Stimulated activated CD4-positive, alpha-beta T cell treated with anti-CD3 and anti-CD28 coated beads, TNF-alpha, amount 100 ng/mL, for 48 hours (primary cell): ENCODE results near the gene TBKBP1.

Experiments used
- DNase-seq, 3 donors: peaks; one replicate each; pipeline ENCODE4 v3.0.0-alpha.2; 2020; ENCODE audit warnings: low read depth in 3 of 3

Gene TBKBP1

DNA sequence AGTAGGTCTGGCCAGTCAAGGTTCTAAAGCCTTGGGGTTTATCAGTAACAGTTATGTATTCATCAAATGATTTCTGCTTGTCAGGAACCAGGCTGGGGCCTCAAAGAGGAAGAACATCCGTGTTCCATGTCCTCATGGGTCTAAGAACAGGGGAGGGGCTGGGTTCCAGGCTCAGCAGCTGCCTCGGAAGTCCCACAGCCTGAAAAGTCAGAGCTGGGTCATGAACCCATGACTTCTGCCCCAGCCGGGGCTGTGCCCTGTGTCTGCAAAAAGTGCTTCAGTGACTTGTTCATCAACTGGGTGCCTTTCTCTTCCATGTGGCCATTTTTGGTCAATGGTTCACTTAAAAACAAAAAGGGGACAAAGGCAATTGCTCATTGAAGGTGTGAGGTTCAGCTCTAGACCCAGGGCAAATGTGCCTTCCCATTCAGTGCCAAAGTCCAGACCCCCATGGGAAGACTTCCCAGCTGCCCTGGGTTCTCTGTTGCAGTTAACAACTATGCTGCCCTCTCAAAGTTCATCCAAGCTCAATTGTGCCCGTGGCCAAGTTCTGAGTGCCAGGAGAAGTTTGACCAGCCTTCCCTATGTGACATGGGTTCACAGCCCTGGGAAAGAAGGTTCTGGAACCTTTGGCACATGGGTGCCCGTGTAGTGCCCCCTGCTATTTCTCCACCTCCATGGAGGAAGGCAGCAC lies 18.5 kb downstream of the TBKBP1 start:
- DNase-seq = no peak

DNA sequence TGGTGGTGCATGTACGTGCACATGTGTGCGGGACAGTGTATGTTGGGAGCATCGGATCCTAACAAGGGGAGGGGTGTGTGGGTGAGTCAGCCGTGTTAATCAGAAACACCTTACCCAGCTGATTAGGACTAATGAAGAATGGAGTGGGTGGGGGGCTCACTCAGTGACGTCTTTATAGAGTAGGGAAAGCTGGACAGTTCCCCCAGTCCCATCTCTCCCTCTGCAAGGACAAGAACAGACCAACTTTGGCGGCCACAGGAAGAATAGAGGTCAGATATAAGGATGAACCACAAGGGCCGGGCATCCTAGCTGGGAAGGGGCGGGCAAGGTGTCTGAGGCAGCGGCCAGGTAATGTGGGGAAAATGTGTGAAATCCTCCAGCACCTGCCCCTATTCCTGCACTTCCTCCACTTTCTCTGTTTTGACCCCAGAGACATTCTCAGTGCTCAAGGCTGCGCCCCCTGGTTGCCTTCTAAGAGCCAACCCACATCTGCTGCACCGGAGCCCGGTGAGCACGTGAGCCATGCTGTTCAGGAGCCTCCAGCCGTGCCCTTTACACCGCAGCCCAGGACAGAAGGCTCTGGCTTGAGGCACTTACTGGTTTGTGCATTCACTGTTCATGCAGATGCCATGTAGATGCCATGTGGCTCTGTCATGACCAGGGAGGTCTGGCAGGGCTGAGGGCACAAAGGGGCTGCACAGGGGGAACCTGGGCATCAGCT lies 20.2 kb downstream of the TBKBP1 start:
- DNase-seq = no peak

DNA sequence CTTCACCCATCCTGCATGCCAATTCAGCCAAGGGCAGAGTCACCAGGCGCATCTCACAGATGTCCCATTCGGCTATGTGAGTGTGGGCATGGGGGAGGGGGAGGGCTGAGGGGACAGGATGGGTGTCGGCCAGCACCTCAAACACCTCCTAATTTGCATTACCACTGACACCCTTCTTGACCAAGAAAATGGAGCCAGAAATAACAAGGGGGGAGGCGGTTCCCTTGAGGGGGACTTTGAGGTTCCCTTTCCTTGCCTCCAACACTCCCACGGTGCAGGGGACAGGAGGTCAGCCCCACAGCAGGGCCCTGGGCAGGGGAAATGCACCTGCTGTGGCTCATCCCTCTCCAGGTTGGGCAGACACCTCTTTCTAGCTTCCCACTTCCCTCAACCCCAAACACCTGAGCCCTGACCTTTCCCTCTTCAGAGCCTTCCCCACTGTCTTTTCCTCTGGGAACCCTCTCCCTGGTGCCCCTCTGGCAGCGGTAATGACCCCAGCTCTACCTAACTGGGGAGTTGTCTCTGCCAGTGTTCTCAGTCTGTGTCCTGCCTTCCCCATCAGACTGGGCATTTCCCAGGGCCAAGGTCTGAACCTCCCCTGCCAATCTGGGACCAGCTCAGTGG lies 20.9 kb downstream of the TBKBP1 start:
- DNase-seq = no peak

DNA sequence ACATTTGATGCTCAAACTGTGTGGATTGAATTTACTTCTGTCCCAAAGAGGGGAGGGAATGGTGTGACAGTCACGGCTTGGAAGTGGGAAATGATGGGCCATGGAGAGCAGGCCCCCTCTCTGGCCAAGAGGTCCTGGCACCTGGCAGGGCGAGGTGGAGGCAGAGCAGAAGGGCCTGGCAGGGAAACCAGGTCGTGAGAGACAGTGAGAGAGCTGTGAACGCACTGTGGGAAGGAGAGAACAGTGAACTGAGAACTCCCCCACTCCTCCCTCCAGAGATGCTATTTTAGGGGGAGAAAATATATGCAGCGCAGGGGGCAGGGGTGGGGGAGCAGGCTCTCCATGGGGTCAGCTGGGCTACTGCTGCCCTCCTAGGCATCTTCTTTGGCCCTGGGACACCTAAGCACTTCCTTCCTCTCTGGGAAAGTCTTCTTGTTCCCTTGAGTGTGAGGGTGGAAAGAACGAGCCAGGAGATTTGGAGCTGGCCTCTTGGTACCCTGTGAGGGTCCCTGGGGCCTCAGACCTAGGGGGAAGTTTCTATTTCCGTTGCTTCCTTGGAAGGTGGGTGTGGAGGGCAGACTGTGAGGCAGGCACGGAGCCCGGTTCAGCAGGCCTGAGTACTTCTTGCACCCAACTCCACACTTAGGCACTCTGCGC lies 21.8 kb downstream of the TBKBP1 start:
- no peak for DNase-seq

DNA sequence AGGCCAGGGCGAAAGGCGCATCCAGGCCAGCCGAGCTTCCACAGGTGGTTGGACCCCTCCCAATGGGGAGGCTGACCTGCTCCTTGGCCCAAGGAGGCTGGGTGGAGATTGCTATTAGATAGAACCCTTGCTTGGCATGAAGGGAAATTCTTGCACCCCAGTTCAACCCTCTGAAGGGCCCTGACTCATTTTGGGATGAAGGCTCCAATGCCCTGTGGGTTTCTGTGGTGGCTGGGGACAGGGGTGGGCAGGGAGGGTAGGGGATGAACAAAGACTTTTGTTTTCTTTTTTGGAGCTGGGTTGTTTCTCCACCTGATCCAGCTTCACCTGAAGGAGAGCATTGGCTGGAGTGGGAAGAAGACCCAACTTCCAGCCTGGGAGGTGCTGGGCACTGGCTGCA lies 22.4 kb downstream of the TBKBP1 start:
- no peak for DNase-seq

DNA sequence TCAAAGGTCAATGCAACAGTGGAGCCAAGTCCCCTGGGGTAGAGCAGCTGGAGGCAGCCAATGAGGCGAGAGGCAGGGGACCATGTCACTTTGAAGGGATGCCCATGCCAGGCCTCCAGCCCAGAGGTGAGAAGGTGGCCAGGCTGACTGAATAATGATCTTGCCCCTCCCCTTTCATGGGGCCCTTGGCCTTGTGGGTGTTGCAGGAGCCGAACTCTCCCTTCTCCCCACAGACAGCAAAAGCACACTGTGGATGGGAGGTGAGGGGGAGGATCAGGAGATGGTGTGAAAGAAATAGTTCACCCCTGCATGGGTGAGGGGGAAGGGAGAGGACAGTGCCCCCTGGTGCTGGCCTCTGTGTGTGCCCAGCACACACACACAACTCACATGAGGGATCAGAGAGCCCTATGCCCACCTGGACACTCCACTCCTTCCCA lies 23.3 kb downstream of the TBKBP1 start:
- no peak for DNase-seq

DNA sequence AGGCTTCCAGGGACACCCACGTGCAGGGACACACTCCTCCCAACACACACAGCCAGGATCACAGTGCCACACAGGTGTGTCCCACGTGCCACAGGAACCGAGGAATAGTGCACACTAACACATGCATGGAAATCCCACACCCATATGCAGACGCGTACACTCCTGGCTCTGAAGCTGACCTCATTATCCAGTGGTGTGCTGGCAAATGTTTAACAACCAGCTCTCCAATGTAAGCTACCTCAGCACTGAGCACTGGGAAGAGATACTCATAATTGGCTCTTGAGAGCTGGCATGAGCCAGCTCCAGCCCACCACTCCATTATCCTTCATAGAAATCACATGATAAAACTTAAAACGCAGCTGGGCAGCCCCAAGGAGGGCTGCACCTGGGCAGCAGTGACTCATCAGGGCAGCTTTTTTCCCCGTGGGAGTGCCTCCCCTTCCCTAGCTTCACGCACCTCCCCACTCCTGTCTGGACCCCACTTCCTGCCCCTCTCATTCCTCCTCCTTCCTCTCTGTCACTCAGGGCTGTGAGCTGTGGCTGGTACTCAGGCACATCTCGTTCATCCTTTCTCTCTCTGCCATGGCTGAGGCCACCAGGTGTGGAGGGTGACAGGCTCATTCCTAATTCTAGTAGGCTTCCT lies 24.1 kb downstream of the TBKBP1 start:
- no peak for DNase-seq

DNA sequence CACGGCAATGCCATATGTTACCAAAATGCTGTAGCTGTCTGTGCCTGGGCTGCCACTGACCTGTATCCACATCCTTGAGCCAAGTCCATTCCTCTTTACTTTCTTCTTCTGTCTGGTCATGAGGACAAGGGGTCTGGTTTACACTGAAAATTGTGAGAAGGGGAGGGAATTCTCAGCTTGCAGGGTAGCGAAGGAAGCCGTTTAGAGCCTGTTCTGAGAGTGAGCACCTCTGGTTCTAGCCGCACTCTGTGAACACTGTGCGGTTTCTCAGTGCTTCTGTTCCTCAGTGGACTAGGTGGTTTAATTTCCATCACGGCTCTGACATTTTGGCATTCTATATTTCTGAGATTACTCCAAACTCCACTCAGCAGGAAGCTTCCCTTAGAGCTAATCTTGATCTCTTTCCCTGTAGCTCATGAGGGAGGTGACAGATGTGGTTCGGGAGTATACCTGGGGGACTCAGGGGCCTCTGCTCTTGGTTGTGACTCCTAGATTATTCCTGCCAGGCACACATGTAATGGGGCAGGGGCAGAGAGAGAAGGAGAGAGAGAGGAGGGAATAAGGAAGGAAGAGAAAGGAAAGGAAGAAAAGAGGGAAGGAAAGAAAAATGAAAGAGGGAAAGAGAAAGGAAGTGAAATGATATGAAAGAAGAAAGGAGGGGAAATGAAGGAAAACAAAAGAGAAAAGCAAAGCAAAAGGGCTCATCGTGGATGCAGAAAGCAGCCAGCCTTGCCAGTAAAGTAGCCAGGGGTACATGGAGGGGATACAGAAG lies 24.9 kb downstream of the TBKBP1 start:
- no peak for DNase-seq

DNA sequence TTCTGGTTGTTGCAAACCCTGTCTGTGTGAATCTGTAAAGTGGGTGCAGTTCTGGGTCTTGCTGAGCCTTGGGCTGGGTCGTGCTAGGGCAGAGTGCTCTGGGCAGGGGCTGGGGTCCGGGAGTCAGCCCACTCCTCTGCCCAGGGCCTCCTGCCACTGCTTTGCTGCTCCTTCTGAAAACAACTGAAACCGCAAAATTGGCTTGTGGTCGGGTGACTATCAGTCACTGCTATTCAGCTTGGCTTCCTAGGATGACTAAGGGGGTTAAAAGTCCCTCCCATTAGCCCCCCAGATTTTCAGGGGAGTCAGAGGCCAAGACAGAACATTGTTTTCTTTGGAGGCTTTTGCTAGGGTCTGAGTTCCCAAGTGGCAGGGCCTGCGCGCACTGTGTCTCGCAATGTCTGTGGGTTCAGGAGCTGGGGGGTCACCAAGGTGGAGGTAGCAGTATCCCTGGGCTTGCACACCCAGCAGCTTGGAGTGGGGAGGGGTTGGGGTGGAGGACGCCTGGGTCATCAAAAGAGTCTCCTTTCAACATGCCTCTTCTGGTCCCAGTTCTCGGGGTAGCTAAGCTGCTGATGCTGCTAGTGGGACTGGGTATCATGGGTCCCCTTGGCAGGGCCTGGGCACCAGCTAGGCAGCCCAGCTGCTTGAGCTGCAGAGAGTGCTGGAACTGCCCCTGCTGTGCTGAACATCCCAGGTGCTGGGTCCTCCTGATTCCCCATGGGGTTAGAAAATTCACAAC lies 25.6 kb downstream of the TBKBP1 start:
- DNase-seq = peak; percentile 62 to 81 (median 68)

DNA sequence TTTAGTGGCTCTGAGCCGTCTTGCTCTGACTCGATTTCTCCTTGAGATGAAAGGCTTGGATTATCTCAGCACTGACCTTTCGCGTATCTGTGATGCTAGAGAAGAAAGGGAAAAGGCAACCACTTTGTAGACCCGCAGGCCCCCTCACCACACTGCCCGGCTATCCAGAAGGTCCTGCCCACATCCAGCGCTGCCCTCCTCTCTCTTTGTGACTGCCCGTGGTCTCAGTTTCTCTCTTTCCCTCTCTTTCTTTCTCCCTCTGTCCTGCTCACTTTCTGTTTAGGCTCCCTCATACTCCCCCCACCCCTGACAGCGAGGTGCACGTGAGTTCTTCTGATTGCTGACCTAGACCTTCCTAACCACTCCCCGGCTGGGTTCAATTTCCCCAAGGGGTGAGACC lies 26.2 kb downstream of the TBKBP1 start:
- DNase-seq = no peak

DNA sequence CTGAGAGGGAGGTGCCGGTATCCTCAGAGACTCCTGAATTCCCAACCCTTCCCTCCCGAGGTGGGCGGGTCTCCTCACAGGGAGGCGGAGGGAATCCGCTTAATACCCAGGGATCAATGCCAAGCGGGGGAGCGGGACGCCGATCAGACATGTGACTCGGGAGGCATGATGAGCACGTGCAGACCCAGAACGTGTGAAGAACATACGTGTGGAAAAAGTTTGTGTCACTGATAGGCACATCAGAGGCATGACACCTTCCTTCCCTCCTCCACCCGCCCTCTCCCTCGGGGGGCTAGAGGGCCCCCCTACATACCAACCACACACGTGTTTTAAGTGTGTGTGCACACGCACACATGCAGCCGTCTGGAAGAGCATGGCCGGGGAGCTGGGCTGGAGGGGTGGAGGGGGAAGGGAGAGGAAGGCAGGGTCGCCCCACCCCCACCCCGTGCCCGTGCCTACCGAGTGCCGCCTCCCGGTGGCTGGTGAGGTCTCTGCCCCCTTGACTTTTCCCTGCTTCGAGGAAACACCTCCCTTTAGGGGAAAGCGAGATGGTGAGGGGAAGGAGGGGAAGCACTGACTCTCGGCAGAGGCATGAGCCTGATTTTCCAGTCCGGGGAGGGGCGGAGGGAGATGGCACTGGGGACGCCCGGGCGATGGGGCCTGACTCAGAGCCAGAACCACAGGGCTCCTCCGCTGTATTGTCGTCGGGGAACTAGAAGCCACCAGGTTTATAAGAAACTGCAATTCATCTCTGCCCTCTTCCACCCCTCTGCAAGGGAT lies 27.0 kb downstream of the TBKBP1 start:
- DNase-seq = peak; percentile 95 to 98 (median 97)

DNA sequence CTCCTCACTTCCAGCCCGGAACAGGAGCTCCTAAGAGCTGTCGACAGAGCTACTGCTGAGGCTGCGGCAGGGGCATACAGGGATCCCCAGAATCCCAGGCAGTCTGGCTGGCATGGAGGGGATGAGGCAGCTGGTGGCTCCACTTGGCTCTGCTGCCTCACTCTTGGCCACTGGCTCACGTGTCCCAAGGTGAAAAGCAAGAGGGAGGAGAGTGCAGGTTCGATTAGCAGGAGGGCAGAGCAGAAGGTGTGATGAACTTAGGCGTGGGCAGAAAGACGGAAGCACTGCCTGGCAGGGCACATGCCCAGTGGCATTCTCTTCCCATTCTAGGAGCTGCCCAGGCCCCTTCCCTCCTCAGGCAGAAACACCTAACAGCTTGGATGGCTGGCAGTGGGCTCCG lies 27.8 kb downstream of the TBKBP1 start:
- no peak for DNase-seq

DNA sequence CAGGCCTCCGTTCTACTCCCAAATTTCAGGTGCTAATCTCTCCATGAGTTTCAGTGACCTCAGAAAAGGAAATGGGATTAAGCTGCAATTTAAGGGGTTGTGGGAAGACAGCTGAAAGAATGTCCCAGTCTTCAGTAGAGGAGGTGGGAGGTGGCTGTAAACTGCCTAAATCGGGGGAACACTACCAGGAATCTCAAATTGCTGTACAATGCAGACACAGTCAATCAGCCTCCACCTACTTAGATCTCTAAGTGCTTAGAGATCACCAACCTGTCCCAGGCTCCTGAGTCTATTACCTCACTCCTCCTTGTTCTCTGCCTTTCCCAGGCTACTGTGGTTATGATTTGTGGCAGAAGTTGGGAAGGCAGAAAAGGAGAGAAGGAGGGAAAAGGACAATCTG lies 30.7 kb downstream of the TBKBP1 start:
- no peak for DNase-seq

DNA sequence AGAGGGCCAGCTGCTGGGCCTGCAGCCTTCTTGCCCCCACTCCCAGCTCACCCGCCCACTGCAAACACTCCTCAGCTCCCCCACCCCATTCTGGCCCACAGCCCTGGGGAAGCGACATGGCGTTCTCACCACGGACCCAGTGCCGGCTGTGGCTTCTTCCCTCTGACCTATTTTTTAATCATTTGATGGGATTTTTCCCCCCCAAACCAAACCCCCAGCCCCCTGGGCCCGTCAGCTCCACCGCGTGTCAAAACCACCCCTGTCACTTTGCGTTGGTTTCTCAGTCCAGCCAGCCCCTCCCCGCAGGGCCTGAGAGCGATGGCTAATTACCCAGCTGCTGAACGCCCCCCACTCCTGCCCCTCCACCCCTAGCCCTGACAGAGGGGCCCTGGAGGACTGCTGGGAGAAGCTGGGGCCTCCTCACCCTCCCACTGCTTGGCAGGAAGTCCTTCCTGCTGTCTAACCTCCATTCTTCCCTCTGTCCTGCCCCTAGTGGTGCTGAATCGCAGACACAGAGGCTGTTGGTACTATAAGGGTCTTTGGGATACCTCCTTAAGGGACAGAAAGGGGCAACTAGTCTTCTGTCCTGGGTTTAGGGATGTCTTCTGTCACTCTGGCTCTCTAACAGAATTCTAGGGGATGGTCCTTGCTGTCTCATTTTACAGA lies 31.6 kb downstream of the TBKBP1 start:
- no peak for DNase-seq

DNA sequence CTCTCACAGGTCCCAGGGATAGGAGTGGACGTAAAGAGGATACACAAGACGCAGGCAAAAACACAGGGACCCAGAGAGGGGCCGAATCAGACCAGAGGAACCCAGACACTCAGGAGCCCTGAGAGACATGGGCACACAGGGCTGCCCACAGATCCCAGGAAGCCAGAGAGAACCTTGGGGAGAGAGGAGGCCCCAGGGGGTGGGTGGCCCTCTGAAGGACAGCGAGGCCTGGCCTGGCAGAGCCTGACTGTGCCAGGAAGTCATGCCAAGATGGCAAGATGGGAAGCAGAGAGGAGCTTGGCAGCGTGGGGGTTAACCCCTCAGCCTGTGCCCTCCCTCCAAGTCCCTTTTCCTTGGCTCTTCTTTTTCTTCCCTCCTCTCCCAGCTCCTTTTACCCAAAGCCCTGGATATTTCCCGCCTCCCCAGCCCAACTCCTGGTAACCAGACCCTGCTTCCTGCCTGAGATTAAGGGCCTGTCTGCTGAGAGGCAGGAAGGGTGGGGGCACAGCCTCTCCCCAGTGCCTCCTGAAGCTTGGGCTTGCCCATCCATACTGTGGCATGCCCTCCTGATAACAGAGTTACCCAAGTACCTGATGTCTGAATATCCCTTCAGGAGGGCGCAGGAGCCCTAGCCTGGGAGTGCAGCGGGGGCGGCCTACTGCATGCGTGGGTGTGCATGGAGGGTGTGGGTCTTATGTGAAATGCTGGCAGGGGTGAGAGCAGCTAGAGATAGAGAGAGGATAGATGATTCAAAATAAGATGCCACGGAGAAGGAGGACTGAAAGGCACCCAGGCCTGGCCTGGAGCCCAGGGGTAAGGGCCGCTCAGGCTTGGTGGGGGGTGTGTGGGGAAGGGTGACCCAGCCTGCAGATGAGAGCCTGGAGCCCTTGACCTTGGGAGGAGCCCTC lies 33.1 kb downstream of the TBKBP1 start:
- no peak for DNase-seq

DNA sequence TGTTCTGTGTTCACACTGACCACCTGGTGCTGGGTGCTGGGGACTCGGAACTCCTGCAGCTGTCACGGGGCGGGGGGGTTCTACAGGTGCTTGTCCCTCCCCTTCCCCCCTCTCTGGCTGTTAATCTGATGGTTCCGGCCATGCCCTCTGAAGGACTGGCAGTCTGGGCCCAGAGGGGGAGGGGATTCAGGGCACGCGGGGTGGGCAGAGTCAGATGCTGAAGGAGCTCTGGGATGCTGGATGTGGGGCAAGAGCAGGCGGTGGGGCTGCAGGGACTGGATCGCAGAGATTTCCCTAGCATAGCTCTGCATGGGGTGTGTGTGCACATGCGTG lies 33.7 kb downstream of the TBKBP1 start:
- DNase-seq = no peak

DNA sequence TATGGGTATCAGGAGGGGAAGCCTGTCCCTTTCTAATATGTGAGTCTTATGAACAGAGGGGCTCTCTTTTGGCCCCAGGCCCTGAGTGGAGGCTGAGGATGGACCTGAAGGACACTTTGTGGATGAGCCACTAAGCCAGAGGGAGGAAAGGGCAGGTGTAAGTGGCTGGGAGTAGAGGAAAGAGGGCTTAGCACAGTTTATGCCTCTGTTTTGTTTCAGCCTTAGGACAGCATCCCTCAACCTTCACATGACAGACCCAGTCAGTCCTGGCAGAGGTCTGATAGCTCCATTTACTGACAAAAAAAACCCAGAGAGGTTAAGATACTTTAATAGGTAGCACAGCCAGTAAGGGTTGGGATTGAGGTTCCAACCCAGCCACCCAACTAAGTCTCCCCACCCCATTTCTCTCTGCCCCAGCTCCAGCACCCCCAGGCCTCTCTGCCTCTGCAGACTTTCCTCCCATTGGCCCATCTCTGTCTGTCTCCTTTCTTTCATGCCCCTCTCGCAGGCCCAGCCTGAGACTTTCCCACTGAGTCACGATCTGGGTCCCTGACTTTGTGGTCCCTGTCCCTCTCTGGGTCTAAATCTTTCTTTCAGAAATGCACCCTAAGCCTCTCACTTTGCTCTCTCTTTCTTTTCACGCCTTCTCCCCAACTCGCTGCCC lies 34.4 kb downstream of the TBKBP1 start:
- no peak for DNase-seq

DNA sequence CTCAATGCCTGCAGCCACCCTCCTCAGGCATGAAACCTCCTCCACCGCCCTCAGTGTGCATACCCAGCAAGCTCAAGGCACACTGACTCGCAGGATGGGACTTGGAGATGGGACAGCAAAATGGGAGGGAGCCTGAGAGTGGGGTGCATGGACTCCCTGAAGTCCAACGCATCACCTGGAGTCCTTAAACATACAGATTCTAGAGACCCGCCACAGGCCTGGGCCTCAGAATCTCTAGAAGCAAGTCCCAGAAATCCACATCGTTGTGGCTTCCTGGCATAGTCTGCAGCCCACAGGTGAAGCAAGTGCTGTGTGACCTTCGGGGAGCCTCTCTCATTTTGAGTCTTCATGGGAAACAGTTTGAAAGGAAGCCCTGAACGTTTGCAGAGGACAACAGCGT lies 35.5 kb downstream of the TBKBP1 start:
- DNase-seq = no peak
